T-helper 2 cell treated with Interferon-gamma antibody and Interleukin-4, amounts not matched to agents 5 μg/mL and 100 μg/mL, for 36 hours (primary cell): ENCODE measurements around the gene LRMDA.

Experiments used
- DNase-seq: peaks from one replicate; pipeline ENCODE4 v3.0.0; 2021; ENCODE audit warnings: low spot score
- H3K27ac Mint-ChIP-seq: one replicate; pipeline ENCODE4 v1.8.0; 2021; ENCODE audit warnings: mild to moderate bottlenecking, mixed read lengths
- H3K27me3 Mint-ChIP-seq: one replicate; pipeline ENCODE4 v1.8.0; 2021; ENCODE audit warnings: low read depth, mixed read lengths
- H3K36me3 Mint-ChIP-seq: one replicate; pipeline ENCODE4 v1.8.0; 2021; ENCODE audit warnings: low read depth, mixed read lengths
- H3K4me1 Mint-ChIP-seq: one replicate; pipeline ENCODE4 v1.8.0; 2021; ENCODE audit warnings: low read depth, mixed read lengths
- H3K4me3 Mint-ChIP-seq: one replicate; pipeline ENCODE4 v1.8.0; 2022; ENCODE audit warnings: mild to moderate bottlenecking, moderate library complexity, mixed read lengths
- H3K9me3 Mint-ChIP-seq: one replicate; pipeline ENCODE4 v1.8.0; 2021; ENCODE audit warnings: mixed read lengths

Gene LRMDA

DNA sequence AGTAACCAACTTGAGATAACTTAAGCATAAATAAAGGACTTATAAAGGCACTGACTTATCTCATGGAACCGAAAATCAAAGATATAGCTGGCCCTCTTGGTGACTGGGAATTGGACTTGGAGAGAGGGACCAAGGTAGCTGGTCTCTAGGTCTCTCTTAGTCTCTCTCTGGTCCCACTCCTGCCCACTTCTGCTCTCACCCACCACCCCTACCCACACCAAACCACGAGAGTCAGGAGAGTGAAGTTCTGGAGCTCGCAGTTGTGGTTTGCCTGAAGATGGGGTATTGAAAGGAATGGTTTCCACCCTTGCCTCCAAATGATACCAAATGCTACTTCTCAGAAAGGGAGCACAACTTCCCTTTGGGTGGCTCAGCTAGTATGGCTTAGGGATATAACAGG is 216.3 kb downstream of the LRMDA start:
- Mint-ChIP-seq H3K27ac (no peak overlapping the region), H3K4me3 (no peak overlapping the region), H3K27me3 (no peaks in the 10 kb centered on the region), H3K9me3 (no peaks in the 10 kb centered on the region), H3K4me1 (no peaks in the 10 kb centered on the region), H3K36me3 (no peaks in the 10 kb centered on the region)
- DNase-seq, result no peak

DNA sequence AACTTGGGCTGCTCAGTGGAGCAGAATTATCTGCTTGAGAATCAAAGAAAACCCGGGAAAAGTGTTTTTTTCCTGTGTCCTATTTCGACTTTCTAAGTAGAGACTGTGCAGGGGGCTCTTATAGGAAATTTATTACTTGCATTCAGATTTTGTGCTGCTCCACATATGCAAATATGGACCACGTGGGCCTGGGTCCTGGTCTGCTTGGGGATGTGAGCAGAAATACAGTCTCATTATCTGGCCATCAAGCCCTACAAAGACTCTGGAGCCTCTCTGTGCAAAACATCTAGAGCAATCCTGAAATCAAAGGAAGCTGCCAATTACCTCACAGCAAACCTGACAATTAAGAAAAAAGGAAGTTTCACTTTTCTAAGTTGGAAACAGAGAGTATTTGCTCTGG is 216.9 kb downstream of the LRMDA start:
- no peak overlapping the region for H3K27ac Mint-ChIP-seq
- DNase-seq, result no peak
- H3K27me3 Mint-ChIP-seq, result no peaks in the 10 kb centered on the region
- H3K4me1 Mint-ChIP-seq, result no peaks in the 10 kb centered on the region
- H3K9me3 Mint-ChIP-seq, result no peaks in the 10 kb centered on the region
- H3K4me3 Mint-ChIP-seq, result no peak overlapping the region
- no peaks in the 10 kb centered on the region for H3K36me3 Mint-ChIP-seq

DNA sequence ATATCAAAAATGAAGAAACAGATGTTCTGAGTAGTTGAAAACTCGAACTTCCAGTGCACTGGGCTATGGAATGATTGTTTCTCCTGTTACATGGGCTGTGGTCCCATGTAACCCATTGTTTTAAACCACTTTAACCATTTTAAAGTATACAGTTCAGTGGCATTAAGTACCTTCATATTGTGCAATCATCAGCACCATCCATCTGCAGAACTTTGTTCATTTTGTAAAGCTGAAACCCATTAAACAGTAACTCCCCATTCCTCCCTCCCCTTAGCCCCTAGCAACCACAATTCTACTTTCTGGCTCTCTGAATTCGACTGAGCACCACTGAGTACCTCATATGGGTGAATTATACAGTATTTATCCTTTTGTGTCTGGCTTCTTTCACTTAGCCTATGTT is 217.4 kb downstream of the LRMDA start:
- Mint-ChIP-seq H3K27ac (no peak overlapping the region), H3K36me3 (no peaks in the 10 kb centered on the region), H3K4me3 (no peak overlapping the region), H3K9me3 (no peaks in the 10 kb centered on the region), H3K4me1 (no peaks in the 10 kb centered on the region), H3K27me3 (no peaks in the 10 kb centered on the region)
- DNase-seq, result no peak

DNA sequence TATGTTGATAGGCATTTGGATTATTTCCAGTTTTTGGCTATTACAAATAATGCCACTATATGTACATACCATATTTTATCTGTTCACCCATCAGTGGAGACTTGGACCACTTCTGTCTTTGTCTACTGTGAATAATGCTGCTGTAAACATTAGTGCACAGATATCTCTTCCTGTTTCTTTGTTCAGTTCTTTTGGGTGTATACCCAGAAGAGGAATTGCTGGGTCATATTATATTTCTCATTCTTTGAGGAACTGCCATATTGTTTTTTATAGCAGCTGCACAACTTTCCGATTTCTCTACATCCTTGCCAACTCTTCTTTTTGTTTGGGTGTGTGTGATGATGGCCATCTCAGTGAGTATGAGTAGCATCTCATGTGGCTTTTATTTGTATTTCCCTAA is 218.0 kb downstream of the LRMDA start:
- H3K27ac Mint-ChIP-seq, result no peak overlapping the region
- DNase-seq, result no peak

DNA sequence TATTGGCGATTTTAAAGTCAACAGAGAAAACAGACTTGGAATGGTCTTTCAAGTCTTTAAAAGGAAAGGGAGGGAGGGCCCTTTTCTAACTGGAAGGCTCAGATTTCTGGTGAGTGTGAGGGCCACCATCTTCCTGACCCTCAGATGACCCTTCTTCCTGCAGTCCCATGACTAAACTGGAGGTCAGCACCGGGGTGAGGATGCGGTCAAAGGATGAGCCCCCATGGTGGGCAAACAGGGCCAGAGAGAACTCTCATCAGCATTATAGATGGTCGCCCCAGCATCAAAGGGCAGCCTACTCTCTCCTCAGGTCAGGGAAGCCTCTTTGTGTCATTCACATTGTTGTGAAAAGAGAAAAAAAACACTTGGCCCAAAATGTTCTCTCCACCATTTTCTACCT is 219.2 kb downstream of the LRMDA start:
- Mint-ChIP-seq H3K4me1 (no peaks in the 10 kb centered on the region), H3K9me3 (no peaks in the 10 kb centered on the region), H3K4me3 (no peak overlapping the region), H3K27ac (no peak overlapping the region), H3K36me3 (no peaks in the 10 kb centered on the region), H3K27me3 (no peaks in the 10 kb centered on the region)
- no peak for DNase-seq

More for the DNA sequence above, 218.0 kb downstream of the LRMDA start:
- Mint-ChIP-seq H3K27me3 (no peaks in the 10 kb centered on the region), H3K4me3 (no peak overlapping the region), H3K36me3 (no peaks in the 10 kb centered on the region), H3K4me1 (no peaks in the 10 kb centered on the region), H3K9me3 (no peaks in the 10 kb centered on the region)

DNA sequence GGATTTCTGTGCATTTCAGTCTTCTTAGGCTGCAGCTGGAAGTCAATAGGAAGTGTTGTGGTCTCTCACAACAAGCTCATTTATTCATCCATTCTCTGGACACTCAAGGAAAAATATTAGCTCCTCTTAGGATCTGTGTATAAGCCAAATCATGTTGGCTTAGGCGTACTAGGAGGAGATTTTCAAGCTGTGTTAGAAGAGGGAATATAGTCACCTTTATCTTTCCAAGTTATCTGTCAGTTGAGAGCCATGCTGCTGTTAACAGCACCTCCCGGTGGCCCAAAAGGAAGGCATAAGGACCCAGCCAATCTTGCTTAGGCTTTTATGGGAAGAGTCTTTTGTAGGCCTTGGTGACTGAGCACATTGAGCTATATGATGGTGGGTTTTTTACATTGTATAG is 220.0 kb downstream of the LRMDA start:
- Mint-ChIP-seq H3K36me3 (no peaks in the 10 kb centered on the region), H3K27ac (no peak overlapping the region), H3K9me3 (no peaks in the 10 kb centered on the region), H3K4me3 (no peak overlapping the region), H3K4me1 (no peaks in the 10 kb centered on the region), H3K27me3 (no peaks in the 10 kb centered on the region)
- DNase-seq, result no peak

DNA sequence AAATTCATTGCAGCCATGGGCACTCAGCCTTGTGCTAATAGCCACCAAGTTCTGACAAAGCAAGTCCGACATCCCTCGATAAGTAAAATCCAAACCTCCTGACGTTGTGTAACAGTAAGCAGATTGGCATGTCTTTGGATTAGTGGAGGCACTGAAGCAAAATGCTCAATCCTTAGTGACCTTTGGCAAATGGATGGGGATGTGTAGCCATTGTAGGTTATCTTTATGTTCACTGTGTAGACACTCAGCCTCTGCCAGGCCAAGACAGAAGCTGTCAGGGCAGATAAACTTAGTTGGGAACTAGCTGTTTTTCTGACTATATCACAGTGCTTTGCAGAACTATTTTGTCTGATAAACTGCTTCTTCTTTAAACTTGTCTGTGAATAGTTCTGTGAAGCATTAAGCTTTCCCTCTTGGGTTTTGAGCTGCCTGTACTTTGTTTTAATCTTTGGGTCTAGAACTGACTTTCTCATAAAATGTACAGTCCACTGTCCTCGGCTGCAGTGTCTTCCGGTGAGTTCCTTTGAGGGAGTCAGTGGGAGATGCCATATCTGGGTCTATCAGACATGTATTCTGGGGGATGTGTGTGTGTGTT is 220.8 kb downstream of the LRMDA start:
- DNase-seq, result no peak
- Mint-ChIP-seq H3K4me3 (no peak overlapping the region), H3K27me3 (no peaks in the 10 kb centered on the region), H3K36me3 (no peaks in the 10 kb centered on the region), H3K4me1 (no peaks in the 10 kb centered on the region), H3K9me3 (no peaks in the 10 kb centered on the region), H3K27ac (no peak overlapping the region)

DNA sequence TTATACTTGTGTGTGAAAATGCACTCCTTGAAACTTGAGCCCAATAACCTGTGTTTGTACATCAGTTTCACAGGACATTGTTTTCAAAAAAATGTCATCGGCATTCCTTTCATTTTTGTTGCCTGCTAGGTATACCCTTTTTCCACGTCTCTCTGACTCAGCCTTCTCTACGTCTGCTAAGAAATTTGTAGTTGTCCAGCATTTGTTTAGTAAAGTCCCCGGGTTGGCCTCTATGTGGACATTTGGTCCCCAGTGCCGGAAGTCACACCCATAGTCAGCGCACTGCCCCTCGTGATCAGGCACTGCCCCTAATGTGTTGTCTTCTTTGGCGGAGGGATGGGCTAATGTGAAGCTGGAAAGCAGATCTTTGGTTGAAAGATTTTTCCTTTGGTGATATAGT is 222.3 kb downstream of the LRMDA start:
- H3K36me3 Mint-ChIP-seq, result no peaks in the 10 kb centered on the region
- no peak overlapping the region for H3K4me3 Mint-ChIP-seq
- no peaks in the 10 kb centered on the region for H3K4me1 Mint-ChIP-seq
- no peak overlapping the region for H3K27ac Mint-ChIP-seq
- no peak for DNase-seq
- no peaks in the 10 kb centered on the region for H3K27me3 Mint-ChIP-seq
- no peaks in the 10 kb centered on the region for H3K9me3 Mint-ChIP-seq

DNA sequence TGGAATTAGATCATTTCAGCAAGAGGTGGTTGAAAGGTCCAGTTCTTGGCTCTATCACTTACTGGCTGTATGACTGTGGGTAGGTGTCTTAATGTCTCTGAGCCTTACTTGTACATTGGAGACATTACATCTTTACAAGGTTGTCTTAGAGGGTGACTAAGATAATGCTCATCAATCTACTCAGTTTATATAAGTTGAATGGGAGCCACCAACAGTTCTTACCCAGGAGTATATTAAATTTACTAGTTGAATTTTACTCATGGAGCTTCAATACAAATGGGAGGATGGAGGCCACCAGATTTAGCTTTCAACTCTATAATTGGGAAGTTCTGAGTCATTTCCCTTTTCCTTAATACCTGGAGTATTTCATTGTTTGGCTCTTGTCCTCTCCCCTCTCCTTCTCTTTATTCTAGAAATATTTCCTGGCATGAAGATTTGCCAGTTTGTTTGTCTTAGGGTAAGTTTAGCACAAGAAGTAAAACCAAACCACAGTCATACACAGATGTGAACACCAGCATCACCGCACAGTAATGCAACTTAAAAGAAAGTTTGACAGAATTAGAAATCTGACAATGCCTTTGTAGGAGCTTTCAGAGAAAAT is 222.8 kb downstream of the LRMDA start:
- H3K4me1 Mint-ChIP-seq, result no peaks in the 10 kb centered on the region
- H3K4me3 Mint-ChIP-seq, result no peak overlapping the region
- DNase-seq, result no peak
- no peak overlapping the region for H3K27ac Mint-ChIP-seq
- no peaks in the 10 kb centered on the region for H3K9me3 Mint-ChIP-seq
- no peaks in the 10 kb centered on the region for H3K27me3 Mint-ChIP-seq
- no peaks in the 10 kb centered on the region for H3K36me3 Mint-ChIP-seq

DNA sequence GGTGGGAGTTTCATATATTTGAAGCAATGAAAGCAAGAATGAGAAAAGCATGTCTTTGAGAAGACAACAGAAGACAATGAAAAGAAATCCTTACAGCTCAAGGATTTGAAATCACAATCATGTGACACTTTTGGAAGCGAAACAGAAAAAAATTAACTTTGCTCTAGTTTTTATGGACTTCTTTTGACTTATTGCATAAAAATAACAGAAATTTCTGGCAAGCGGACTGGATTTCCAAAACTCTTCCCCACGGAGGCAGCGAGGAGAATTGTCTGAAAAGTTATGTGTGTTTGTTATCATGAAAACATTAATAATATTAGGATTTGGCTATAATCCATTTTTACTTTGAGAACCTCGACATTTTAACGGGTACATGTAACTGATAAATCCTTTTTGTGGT is 223.3 kb downstream of the LRMDA start:
- no peaks in the 10 kb centered on the region for H3K9me3 Mint-ChIP-seq
- H3K27me3 Mint-ChIP-seq, result no peaks in the 10 kb centered on the region
- no peak overlapping the region for H3K4me3 Mint-ChIP-seq
- no peaks in the 10 kb centered on the region for H3K36me3 Mint-ChIP-seq
- no peaks in the 10 kb centered on the region for H3K4me1 Mint-ChIP-seq
- no peak overlapping the region for H3K27ac Mint-ChIP-seq
- DNase-seq, result no peak

DNA sequence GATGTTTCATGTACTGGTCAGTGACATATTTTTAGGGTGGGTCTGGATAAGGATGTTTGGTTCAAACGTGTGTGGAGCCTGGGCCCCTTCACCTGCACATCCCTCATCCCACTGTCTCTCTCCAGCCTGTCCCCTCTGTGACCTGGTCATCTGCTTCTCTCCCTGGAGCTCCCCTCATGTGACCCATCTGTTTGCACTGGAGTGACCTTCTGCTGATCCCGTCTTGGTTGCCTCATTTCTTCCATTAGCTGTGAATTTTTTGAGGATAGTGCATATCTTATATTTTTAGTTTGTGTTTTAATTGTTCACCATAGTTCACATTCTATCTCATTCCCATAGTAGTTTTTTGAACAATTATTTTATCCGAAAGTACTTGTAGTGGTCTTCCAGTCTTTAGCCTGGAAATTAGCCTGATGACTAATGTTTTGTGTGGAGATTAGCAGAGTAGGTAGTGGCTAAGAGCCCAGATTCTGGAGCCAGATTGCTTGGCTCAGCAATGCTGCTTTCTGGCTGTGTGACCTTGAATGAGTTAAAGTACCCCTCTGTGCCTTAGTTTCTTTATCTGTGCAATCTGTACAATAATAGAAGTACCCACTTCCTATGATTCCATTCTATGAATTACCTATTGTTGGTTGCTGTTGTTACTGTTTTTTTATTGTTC is 224.5 kb downstream of the LRMDA start:
- DNase-seq, result no peak
- H3K36me3 Mint-ChIP-seq, result no peaks in the 10 kb centered on the region
- H3K4me3 Mint-ChIP-seq, result no peak overlapping the region
- H3K4me1 Mint-ChIP-seq, result no peaks in the 10 kb centered on the region
- H3K27ac Mint-ChIP-seq, result no peak overlapping the region
- H3K9me3 Mint-ChIP-seq, result no peaks in the 10 kb centered on the region
- no peaks in the 10 kb centered on the region for H3K27me3 Mint-ChIP-seq

DNA sequence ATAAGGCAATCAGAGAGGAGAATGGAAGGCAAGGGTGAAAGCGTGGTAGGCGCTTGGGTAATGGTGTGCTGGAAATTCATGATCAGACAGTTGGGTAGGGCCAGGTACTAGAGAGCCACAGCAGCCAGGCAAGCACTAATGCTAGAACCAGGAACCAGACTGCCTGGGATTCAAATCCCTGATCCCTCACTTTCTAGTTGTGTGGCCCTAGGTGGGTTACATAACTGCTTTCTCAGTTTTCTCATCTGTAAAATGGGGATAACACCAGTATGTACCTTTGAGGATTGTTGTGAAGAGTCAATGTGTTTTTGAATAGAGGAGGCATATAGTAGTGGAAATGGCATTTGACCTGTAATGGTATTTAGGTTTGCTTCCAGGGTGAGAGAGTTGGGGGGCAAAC is 225.9 kb downstream of the LRMDA start:
- Mint-ChIP-seq H3K27me3 (no peaks in the 10 kb centered on the region), H3K4me1 (no peaks in the 10 kb centered on the region), H3K27ac (no peak overlapping the region), H3K36me3 (no peaks in the 10 kb centered on the region), H3K9me3 (no peaks in the 10 kb centered on the region), H3K4me3 (no peak overlapping the region)
- no peak for DNase-seq

DNA sequence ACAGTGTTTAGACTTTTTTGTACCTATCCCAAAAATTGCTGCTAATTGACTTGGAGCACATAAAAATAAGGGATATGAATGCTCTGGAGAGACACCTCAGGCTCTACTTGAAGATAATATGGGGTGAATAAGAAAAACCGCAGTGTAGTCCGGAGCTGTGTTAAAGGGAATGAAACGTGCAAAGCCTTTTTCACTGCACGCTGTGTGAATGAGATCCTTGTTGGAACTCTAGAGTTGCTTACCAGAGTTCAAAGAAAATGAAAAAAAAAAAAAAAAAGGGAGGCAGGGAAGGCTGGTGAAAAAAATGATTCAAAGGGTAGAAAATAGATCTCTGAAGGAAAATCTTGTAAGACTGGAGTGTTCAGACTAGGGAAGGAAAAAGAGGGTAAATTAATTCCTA is 226.6 kb downstream of the LRMDA start:
- Mint-ChIP-seq H3K4me3 (no peak overlapping the region), H3K27me3 (no peaks in the 10 kb centered on the region), H3K27ac (no peak overlapping the region), H3K9me3 (no peaks in the 10 kb centered on the region), H3K36me3 (no peaks in the 10 kb centered on the region), H3K4me1 (no peaks in the 10 kb centered on the region)
- no peak for DNase-seq

DNA sequence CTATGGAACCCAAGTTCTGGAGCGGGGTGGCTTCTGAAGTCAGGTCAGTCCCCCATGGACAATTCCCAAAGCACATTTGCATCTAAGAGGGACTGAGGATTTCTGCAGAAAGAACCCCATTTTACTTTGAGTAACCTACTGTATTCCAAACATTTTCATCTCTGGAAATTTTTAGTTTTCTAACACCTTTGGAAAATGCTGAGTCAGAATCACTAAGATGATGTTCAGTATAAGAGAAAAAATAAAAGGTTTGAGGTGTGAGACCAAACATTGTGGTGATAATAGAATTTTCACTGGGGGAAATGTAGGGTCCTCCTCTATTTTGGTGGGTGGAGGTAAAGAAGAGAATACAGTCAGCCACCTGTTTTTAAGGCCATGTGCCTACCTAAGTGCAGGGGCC is 227.1 kb downstream of the LRMDA start:
- no peak for DNase-seq
- Mint-ChIP-seq H3K27ac (no peak overlapping the region), H3K4me3 (no peak overlapping the region), H3K9me3 (no peaks in the 10 kb centered on the region), H3K4me1 (no peaks in the 10 kb centered on the region), H3K27me3 (no peaks in the 10 kb centered on the region), H3K36me3 (no peaks in the 10 kb centered on the region)

DNA sequence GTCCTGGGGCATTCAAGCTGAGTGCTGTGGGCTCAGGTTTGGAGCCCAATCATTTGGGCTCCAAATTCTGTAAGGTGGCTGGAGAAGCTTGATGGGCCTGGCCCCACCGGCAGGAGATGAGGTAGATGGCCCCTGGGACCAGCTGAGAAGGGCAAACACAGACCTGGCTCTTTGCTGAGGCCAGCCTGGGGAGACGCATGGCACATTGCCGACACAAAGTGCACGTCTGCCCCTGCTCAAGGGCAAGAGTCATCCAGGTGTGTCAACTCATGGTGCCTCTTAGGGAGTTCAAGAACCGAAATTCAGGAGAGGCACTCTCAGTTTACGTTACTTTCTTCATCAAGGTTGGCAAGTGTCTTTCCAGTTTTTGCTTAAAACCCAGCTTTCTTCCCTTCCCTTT is 227.5 kb downstream of the LRMDA start:
- no peaks in the 10 kb centered on the region for H3K9me3 Mint-ChIP-seq
- H3K4me3 Mint-ChIP-seq, result no peak overlapping the region
- DNase-seq, result no peak
- no peaks in the 10 kb centered on the region for H3K27me3 Mint-ChIP-seq
- no peak overlapping the region for H3K27ac Mint-ChIP-seq
- no peaks in the 10 kb centered on the region for H3K36me3 Mint-ChIP-seq
- H3K4me1 Mint-ChIP-seq, result no peaks in the 10 kb centered on the region
